Measurements from ENCODE around the gene MYL7. TPM values are rescaled to one million over a fixed set of nuclear protein-coding genes. Genes with fewer than 3 reads are reported as not detected.
A peak's percentile ranks its signal among the peaks of the same experiment; 100 is the strongest.

Gene MYL7
- total RNA-seq, 1 donor from 2014 or later, result 1.6 TPM

- Mint-ChIP-seq H3K4me3 (no peak overlapping the region), H3K27ac (no peak overlapping the region), H3K27me3 (no peaks in the 10 kb centered on the region), H3K9me3 (no peaks in the 10 kb centered on the region), H3K4me1 (ENCODE audit: unreplicated experiment) (peaks cover 6% of the 10 kb centered on the region), H3K36me3 (no peaks in the 10 kb centered on the region)
- no peak for DNase-seq (ENCODE audit: extremely low spot score, unreplicated experiment)
- no peak for TF ChIP-seq CTCF (conservative IDR thresholded peaks at IDR 0.05)
Observed at GRCh38 chr7:44136731-44137130, 4.4 kb downstream of the MYL7 start.

- H3K27me3 Mint-ChIP-seq, result no peaks in the 10 kb centered on the region
- H3K36me3 Mint-ChIP-seq, result no peaks in the 10 kb centered on the region
- H3K4me3 Mint-ChIP-seq, result no peak overlapping the region
- no peak for DNase-seq (ENCODE audit: extremely low spot score, unreplicated experiment)
- H3K4me1 Mint-ChIP-seq (ENCODE audit: unreplicated experiment), result peaks cover 12% of the 10 kb centered on the region
- no peaks in the 10 kb centered on the region for H3K9me3 Mint-ChIP-seq
- TF ChIP-seq CTCF (conservative IDR thresholded peaks at IDR 0.05), result no peak
- H3K27ac Mint-ChIP-seq, result no peak overlapping the region
Observed at GRCh38 chr7:44134943-44135628, 6.0 kb downstream of the MYL7 start.

GRCh38 chr7:44133295-44133694 is 7.8 kb downstream of the MYL7 start:
- peaks cover 12% of the 10 kb centered on the region for H3K4me1 Mint-ChIP-seq (ENCODE audit: unreplicated experiment)
- no peak overlapping the region for H3K4me3 Mint-ChIP-seq
- no peak for TF ChIP-seq CTCF (conservative IDR thresholded peaks at IDR 0.05)
- H3K36me3 Mint-ChIP-seq, result no peaks in the 10 kb centered on the region
- H3K27me3 Mint-ChIP-seq, result no peaks in the 10 kb centered on the region
- H3K27ac Mint-ChIP-seq, result no peak overlapping the region
- H3K9me3 Mint-ChIP-seq, result no peaks in the 10 kb centered on the region
- DNase-seq (ENCODE audit: extremely low spot score, unreplicated experiment), result no peak

- no peak for TF ChIP-seq CTCF (conservative IDR thresholded peaks at IDR 0.05)
- H3K9me3 Mint-ChIP-seq, result no peaks in the 10 kb centered on the region
- no peak for DNase-seq (ENCODE audit: extremely low spot score, unreplicated experiment)
- H3K27ac Mint-ChIP-seq, result no peak overlapping the region
- H3K4me1 Mint-ChIP-seq (ENCODE audit: unreplicated experiment), result peaks cover 12% of the 10 kb centered on the region
- H3K36me3 Mint-ChIP-seq, result no peaks in the 10 kb centered on the region
- no peak overlapping the region for H3K4me3 Mint-ChIP-seq
- H3K27me3 Mint-ChIP-seq, result no peaks in the 10 kb centered on the region
Observed at GRCh38 chr7:44132039-44132438, 9.1 kb downstream of the MYL7 start.

GRCh38 chr7:44131173-44132029 is 9.7 kb downstream of the MYL7 start:
- Mint-ChIP-seq H3K27ac (peak overlapping the region; percentile 36), H3K36me3 (no peaks in the 10 kb centered on the region), H3K9me3 (peaks cover 5% of the 10 kb centered on the region), H3K4me1 (ENCODE audit: unreplicated experiment) (peaks cover 12% of the 10 kb centered on the region), H3K4me3 (no peak overlapping the region), H3K27me3 (no peaks in the 10 kb centered on the region)
- DNase-seq (ENCODE audit: extremely low spot score, unreplicated experiment), result no peak
- TF ChIP-seq CTCF (conservative IDR thresholded peaks at IDR 0.05), result peak; percentile 51

All from type B pancreatic cell (in vitro differentiated cells).